ENCODE results near the gene MYZAP. TPM values are rescaled to one million over a fixed set of nuclear protein-coding genes. Genes with fewer than 3 reads are reported as not detected.

Gene MYZAP
- total RNA-seq, 4 donors from 2014 or later, result 0.98 to 9.3 (median 2.7) TPM

GRCh38 chr15:57547243-57547755 lies 44.4 kb upstream of the MYZAP start:
- peaks cover 0 to 41% (median 0%) of the 10 kb centered on the region in 3 donors for H3K36me3 ChIP-seq
- H3K27ac ChIP-seq, result no peak overlapping the region
- no peak overlapping the region for H3K4me3 ChIP-seq
- no peak for DNase-seq (ENCODE audit: low spot score in 2 of 2)
- H3K27me3 ChIP-seq, result no peaks in the 10 kb centered on the region
- TF ChIP-seq EP300 (IDR thresholded peaks at IDR 0.05), result no peak
- TF ChIP-seq POLR2A (IDR thresholded peaks at IDR 0.05), result no peak
- TF ChIP-seq CTCF (IDR thresholded peaks at IDR 0.05), result no peak
- H3K4me1 ChIP-seq, result peaks cover 0 to 27% (median 4%) of the 10 kb centered on the region in 4 donors
- WGBS, 2 donors, result 68 to 71% methylated on average over 10 of the region's 11 CpGs
- no peaks in the 10 kb centered on the region for H3K9me3 ChIP-seq

GRCh38 chr15:57548351-57548750 lies 43.4 kb upstream of the MYZAP start:
- Histone ChIP-seq H3K9me3 (no peaks in the 10 kb centered on the region), H3K27ac (no peak overlapping the region), H3K4me1 (peaks cover 0 to 27% (median 4%) of the 10 kb centered on the region in 4 donors), H3K27me3 (no peaks in the 10 kb centered on the region), H3K4me3 (no peak overlapping the region), H3K36me3 (peaks cover 0 to 41% (median 0%) of the 10 kb centered on the region in 3 donors)
- TF ChIP-seq CTCF (IDR thresholded peaks at IDR 0.05) (no peak), POLR2A (IDR thresholded peaks at IDR 0.05) (no peak), EP300 (IDR thresholded peaks at IDR 0.05) (no peak)
- WGBS, 2 donors, result 82% methylated on average over 2 of the region's 2 CpGs
- DNase-seq (ENCODE audit: low spot score in 2 of 2), result no peak

DNA sequence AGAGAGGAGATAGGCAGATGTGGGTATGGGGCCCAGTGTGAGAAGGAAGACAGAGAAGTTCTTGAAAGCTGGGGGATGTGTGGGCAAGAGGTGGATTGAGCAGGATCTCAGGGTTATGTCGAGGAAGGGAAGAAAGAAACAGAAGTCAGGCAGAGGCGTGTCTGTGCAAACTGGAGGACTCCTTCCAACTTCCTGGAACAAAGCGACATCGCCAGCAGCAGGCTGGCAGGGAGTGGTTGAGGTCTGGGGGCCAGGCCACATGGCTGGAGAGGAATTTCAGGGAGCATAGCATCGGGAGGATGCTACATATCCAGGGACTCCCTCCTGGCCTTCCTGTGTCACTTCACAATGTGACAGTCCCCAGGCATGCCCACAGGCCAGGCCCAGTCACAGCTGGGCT lies 42.9 kb upstream of the MYZAP start:
- DNase-seq (ENCODE audit: low spot score in 2 of 2), result no peak
- H3K27ac ChIP-seq, result peak overlapping the region in 1 of 4 donors; percentile 36
- no peaks in the 10 kb centered on the region for H3K9me3 ChIP-seq
- H3K27me3 ChIP-seq, result no peaks in the 10 kb centered on the region
- H3K4me3 ChIP-seq, result no peak overlapping the region
- H3K4me1 ChIP-seq, result peaks cover 0 to 27% (median 4%) of the 10 kb centered on the region in 4 donors
- no peak for TF ChIP-seq EP300 (IDR thresholded peaks at IDR 0.05)
- no peak for TF ChIP-seq POLR2A (IDR thresholded peaks at IDR 0.05)
- no peak for TF ChIP-seq CTCF (IDR thresholded peaks at IDR 0.05)
- peaks cover 0 to 37% (median 0%) of the 10 kb centered on the region in 3 donors for H3K36me3 ChIP-seq
- WGBS, 2 donors, result 79 to 84% methylated on average over 5 of the region's 5 CpGs

- no peaks in the 10 kb centered on the region for H3K9me3 ChIP-seq
- TF ChIP-seq POLR2A (IDR thresholded peaks at IDR 0.05) (no peak), CTCF (IDR thresholded peaks at IDR 0.05) (no peak), EP300 (IDR thresholded peaks at IDR 0.05) (no peak)
- H3K27me3 ChIP-seq, result no peaks in the 10 kb centered on the region
- H3K27ac ChIP-seq, result peak overlapping the region in 1 of 4 donors; percentile 36
- peaks cover 0 to 26% (median 0%) of the 10 kb centered on the region in 3 donors for H3K36me3 ChIP-seq
- no peak for DNase-seq (ENCODE audit: low spot score in 2 of 2)
- H3K4me3 ChIP-seq, result no peak overlapping the region
- WGBS, 2 donors, result 82 to 85% methylated on average over 6 of the region's 6 CpGs
- peaks cover 0 to 27% (median 4%) of the 10 kb centered on the region in 4 donors for H3K4me1 ChIP-seq
These were observed 41.8 kb upstream of the MYZAP start for GRCh38 chr15:57549935-57550334.

DNA sequence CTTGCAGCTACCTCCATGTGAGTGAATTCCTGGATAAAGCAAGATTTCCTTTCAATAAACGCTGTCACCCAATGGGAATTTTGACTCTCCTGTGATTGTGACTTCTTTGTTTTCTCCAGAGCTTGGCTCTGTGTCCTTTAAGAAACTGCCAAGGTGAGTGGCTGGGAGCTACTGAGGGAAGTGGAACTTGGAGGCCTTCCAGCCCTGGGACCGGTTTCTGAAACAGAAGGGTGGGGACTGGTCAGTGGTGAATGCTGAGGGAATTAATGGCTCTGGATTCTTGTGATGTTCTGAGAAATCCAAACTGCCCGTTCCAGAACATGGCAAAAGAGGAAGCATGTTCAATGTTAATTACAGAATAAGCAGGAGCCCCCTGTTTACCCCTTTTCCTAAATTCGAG lies 41.1 kb upstream of the MYZAP start:
- 57 to 62% methylated on average over 4 of the region's 4 CpGs for WGBS, 2 donors
- Histone ChIP-seq H3K4me1 (peaks cover 0 to 27% (median 4%) of the 10 kb centered on the region in 4 donors), H3K4me3 (no peak overlapping the region), H3K27ac (peak overlapping the region in 3 of 4 donors; percentile 45 to 78 (median 68)), H3K27me3 (no peaks in the 10 kb centered on the region), H3K36me3 (peaks cover 0 to 19% (median 0%) of the 10 kb centered on the region in 3 donors), H3K9me3 (no peaks in the 10 kb centered on the region)
- peak; percentile 42 to 53 for DNase-seq (ENCODE audit: low spot score in 2 of 2)
- TF ChIP-seq EP300 (IDR thresholded peaks at IDR 0.05) (no peak), POLR2A (IDR thresholded peaks at IDR 0.05) (no peak), CTCF (IDR thresholded peaks at IDR 0.05) (no peak)
